Gastrocnemius medialis (tissue), 4 donors: ENCODE results near the gene ZNF613.

Experiments used
- CTCF ChIP-seq, 5 experiments: fragments of 450-650 bp in 3 of 5; fragments of 200-600 bp in 2 of 5; sonication (generic) in 2 of 5; IDR thresholded peaks in 4 of 5; conservative IDR thresholded peaks in 1 of 5; 1 replicate in 4 of 5; 2 replicates in 1 of 5; pipeline ENCODE4 v1.5.1; 2016 to 2019; ENCODE audit warnings: antibody characterized with exemption in 5 of 5, mild to moderate bottlenecking in 3 of 5, moderate library complexity in 3 of 5
- POLR2A ChIP-seq, 2 donors: fragments of 450-650 bp; IDR thresholded peaks; one replicate each; pipeline ENCODE4 v1.6.1; 2017; ENCODE audit warnings: antibody characterized with exemption in 2 of 2, mild to moderate bottlenecking in 2 of 2, moderate library complexity in 2 of 2

GRCh38 chr19:51994048-51994644, 66.9 kb downstream of the ZNF613 start:
- TF ChIP-seq POLR2A (IDR thresholded peaks at IDR 0.05): no peak
- TF ChIP-seq CTCF (IDR thresholded peaks at IDR 0.05 in 4 of 5, conservative IDR thresholded peaks at IDR 0.05 in 1 of 5): no peak
